Muscle layer of colon (tissue), 2 donors: ENCODE results near the gene RNF152.

Experiments
- H3K27ac ChIP-seq: one replicate; pipeline ENCODE4 v1.7.0; 2013; ENCODE audit warnings: low read depth, mild to moderate bottlenecking, low read length, moderate library complexity
- H3K27me3 ChIP-seq, 2 donors: one replicate each; pipeline ENCODE4 v1.7.0; 2013; ENCODE audit warnings: low read length in 2 of 2, mild to moderate bottlenecking in 2 of 2; ENCODE audit not compliant: insufficient read depth in 2 of 2, control insufficient read depth in 1 of 2
- H3K36me3 ChIP-seq: one replicate; pipeline ENCODE4 v1.7.0; 2013; ENCODE audit warnings: mild to moderate bottlenecking, low read length; ENCODE audit not compliant: insufficient read depth
- H3K4me1 ChIP-seq: one replicate; pipeline ENCODE4 v1.7.0; 2013; ENCODE audit warnings: mild to moderate bottlenecking, low read length; ENCODE audit not compliant: insufficient read depth
- H3K4me3 ChIP-seq, 2 donors: one replicate each; pipeline ENCODE4 v1.7.0; 2013; ENCODE audit warnings: low read length in 2 of 2, low read depth in 1 of 2, mild to moderate bottlenecking in 1 of 2, moderate library complexity in 1 of 2
- H3K9ac ChIP-seq: one replicate; pipeline ENCODE4 v1.7.0; 2013; ENCODE audit warnings: low read length
- H3K9me3 ChIP-seq: one replicate; pipeline ENCODE4 v1.7.0; 2013; ENCODE audit warnings: mild to moderate bottlenecking, low read length
- donor health status: abdominal sarcoma.
- donor health status: Adenocarcinoma of cecum.

Gene RNF152

DNA sequence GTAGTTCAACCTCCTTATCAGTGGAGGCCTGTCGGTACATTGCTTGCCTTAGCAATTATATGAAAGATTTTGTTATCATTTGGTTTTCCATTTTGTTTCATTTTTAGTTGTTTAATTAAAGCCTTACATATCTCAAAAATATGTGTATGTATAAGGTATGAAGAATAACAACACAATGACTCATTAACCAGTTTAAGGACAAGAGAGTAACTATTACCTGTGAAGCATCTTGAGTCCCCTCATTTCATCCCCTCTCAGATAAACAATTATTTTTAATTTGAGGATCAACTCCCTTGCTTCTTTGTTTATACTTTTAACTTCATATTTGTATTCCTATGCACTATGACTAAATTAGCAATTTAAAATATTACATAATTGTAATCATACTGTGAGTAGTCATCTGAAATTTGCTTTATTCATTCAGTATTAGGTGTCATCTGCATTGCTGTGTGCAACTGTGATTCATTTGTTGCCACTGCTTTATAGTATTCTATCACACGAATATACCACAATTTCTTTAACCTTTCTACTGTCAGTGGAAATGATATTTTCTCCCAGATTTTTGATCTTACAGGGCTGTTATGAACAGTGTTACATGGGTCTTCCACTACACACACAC, 126.4 kb downstream of the RNF152 start:
- H3K36me3 ChIP-seq = no peaks in the 10 kb centered on the region
- no peak overlapping the region for H3K27ac ChIP-seq
- no peaks in the 10 kb centered on the region for H3K4me1 ChIP-seq
- H3K9me3 ChIP-seq = no peaks in the 10 kb centered on the region
- H3K9ac ChIP-seq = no peak overlapping the region
- H3K4me3 ChIP-seq = no peak overlapping the region
- no peaks in the 10 kb centered on the region for H3K27me3 ChIP-seq

DNA sequence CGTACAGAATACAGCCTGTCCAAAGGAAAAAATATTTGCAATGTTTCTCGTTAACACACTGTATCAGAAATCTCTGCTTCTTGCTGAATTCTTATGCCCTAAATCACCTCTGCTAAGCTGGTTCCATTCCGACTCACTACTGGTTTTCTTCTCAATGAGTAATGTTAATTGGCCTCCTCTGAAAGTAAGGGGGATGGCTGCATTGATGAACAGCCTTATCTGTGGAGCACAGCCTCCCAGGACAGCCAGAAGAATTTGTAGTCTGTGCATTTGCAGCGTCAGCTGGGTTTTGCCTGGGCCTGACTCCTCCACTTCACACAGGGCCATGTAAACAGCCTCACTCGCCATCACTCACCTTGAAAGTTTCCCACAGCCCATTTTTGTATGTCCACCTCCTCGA, 127.7 kb downstream of the RNF152 start:
- Histone ChIP-seq H3K9ac (no peak overlapping the region), H3K27me3 (no peaks in the 10 kb centered on the region), H3K9me3 (no peaks in the 10 kb centered on the region), H3K4me3 (no peak overlapping the region), H3K36me3 (no peaks in the 10 kb centered on the region), H3K4me1 (no peaks in the 10 kb centered on the region), H3K27ac (peak overlapping the region; percentile 14)

DNA sequence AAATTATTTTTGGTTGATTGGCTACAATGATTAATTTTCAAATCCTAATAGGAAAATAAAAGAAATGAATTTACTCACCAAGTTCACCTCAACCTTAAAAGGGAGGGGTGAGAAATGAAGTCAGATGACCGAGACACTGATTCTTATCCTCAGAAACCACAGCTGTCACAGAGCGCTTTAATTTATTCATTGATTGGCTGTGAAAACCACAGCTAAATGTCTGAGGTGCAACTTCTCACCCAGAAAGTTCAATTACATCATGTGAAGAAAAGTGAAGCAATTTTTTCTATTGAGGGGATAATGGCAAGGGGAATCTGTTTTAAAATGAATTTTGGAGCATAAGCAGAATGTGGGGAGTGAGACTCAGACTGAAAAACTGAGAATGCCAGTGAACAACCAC, 128.4 kb downstream of the RNF152 start:
- Histone ChIP-seq H3K36me3 (no peaks in the 10 kb centered on the region), H3K4me3 (no peak overlapping the region), H3K27ac (no peak overlapping the region), H3K27me3 (no peaks in the 10 kb centered on the region), H3K9me3 (no peaks in the 10 kb centered on the region), H3K4me1 (no peaks in the 10 kb centered on the region), H3K9ac (no peak overlapping the region)

DNA sequence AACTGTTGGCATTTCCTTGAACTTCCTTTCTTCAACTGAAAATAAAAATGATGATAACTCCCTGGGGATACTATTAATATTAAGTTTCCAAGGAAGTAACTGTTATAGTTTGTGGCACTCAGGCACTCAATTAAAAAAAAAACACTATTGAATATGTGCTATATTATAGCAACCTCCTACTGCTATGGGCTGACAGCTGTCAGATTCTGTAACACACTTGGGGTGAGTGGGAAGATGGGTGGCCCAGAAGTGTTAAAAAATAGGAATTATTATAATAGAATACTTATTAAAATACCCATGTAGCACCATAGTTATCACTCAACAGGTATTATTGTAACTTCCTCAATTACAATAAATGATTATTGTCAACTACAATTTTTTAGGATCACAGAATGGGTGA, 130.9 kb downstream of the RNF152 start:
- Histone ChIP-seq H3K4me1 (no peaks in the 10 kb centered on the region), H3K36me3 (no peaks in the 10 kb centered on the region), H3K9ac (no peak overlapping the region), H3K27ac (no peak overlapping the region), H3K4me3 (no peak overlapping the region), H3K27me3 (no peaks in the 10 kb centered on the region), H3K9me3 (no peaks in the 10 kb centered on the region)
